ENCODE measurements around the gene BATF. TPM values are rescaled to one million over a fixed set of nuclear protein-coding genes. Genes with fewer than 3 reads are reported as not detected.

The BATF gene
- total RNA-seq, 1 donor from 2014 or later = 154 TPM

GRCh38 chr14:75510547-75510946, 11.7 kb upstream of the BATF start:
- Mint-ChIP-seq H3K27me3 (ENCODE audit: low read depth) (no peaks in the 10 kb centered on the region), H3K4me3 (ENCODE audit: low read depth) (no peak overlapping the region), H3K4me1 (ENCODE audit: low read depth) (peaks cover 41% of the 10 kb centered on the region), H3K9me3 (peaks cover 61% of the 10 kb centered on the region), H3K36me3 (ENCODE audit: low read depth) (peaks cover 30% of the 10 kb centered on the region), H3K27ac (peak overlapping the region; percentile 49)
- intact Hi-C loops (cut with micrococcal nuclease) = no loop called here
- no peak for DNase-seq (ENCODE audit: low spot score)

- peaks cover 55% of the 10 kb centered on the region for H3K9me3 Mint-ChIP-seq
- peak overlapping the region; percentile 49 for H3K27ac Mint-ChIP-seq
- no peak for DNase-seq (ENCODE audit: low spot score)
- no peaks in the 10 kb centered on the region for H3K27me3 Mint-ChIP-seq (ENCODE audit: low read depth)
- H3K36me3 Mint-ChIP-seq (ENCODE audit: low read depth) = peaks cover 30% of the 10 kb centered on the region
- intact Hi-C loops (cut with micrococcal nuclease) = no loop called here
- H3K4me3 Mint-ChIP-seq (ENCODE audit: low read depth) = no peak overlapping the region
- H3K4me1 Mint-ChIP-seq (ENCODE audit: low read depth) = peaks cover 48% of the 10 kb centered on the region
These were observed 11.1 kb upstream of the BATF start for GRCh38 chr14:75511201-75511600.

DNA sequence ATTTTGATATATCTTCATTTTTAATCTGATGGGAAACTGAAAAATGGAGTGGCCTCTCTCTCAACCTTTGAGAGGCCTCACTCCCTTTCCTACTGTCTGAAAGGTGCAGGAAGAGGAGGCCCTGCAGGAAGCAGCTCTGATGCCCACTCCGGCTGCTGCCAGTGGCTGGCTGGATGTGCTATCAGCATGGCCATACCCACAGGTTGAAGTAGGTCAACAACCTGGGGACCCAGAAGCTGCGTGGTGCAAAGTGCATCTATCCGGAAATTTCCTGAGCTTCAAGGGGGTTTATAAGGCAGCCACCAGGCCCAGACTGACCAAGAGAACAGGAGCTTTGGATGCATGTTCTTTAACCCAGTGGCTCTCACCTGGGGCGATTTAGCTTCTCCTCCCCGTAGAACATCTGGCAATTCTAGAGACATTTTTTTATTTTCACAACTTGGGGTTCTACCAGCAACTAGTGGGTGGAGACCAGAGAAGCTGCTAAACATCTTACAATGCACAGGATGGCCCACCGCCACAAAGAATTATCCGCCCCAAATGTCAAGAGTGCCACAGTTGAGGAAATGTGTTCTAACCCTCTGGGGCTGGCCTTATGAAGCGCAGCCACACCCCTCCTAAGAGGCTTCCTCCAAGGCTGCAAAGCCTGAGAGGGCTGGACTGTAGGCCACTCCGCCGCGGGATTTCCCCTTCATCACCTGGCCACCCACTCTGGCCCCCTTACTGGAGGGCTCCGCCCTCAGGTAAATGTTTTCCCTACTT, 8.2 kb upstream of the BATF start:
- Mint-ChIP-seq H3K27me3 (ENCODE audit: low read depth) (no peaks in the 10 kb centered on the region), H3K4me3 (ENCODE audit: low read depth) (no peak overlapping the region), H3K27ac (no peak overlapping the region), H3K36me3 (ENCODE audit: low read depth) (peaks cover 22% of the 10 kb centered on the region), H3K9me3 (peaks cover 32% of the 10 kb centered on the region), H3K4me1 (ENCODE audit: low read depth) (peaks cover 49% of the 10 kb centered on the region)
- no peak for DNase-seq (ENCODE audit: low spot score)
- intact Hi-C loops (cut with micrococcal nuclease) = no loop called here

GRCh38 chr14:75514673-75515628, 7.3 kb upstream of the BATF start:
- H3K4me1 Mint-ChIP-seq (ENCODE audit: low read depth) = peaks cover 48% of the 10 kb centered on the region
- H3K27me3 Mint-ChIP-seq (ENCODE audit: low read depth) = no peaks in the 10 kb centered on the region

GRCh38 chr14:75515629-75515996, 6.7 kb upstream of the BATF start:
- peaks cover 15% of the 10 kb centered on the region for H3K36me3 Mint-ChIP-seq (ENCODE audit: low read depth)
- H3K4me1 Mint-ChIP-seq (ENCODE audit: low read depth) = peaks cover 49% of the 10 kb centered on the region
- peak overlapping the region; percentile 30 for H3K27ac Mint-ChIP-seq
- no peak for DNase-seq (ENCODE audit: low spot score)
- H3K4me3 Mint-ChIP-seq (ENCODE audit: low read depth) = peak overlapping the region; percentile 18
- H3K9me3 Mint-ChIP-seq = peaks cover 19% of the 10 kb centered on the region
- H3K27me3 Mint-ChIP-seq (ENCODE audit: low read depth) = no peaks in the 10 kb centered on the region
- intact Hi-C loops (cut with micrococcal nuclease) = no loop called here

More at GRCh38 chr14:75514673-75515628, 7.3 kb upstream of the BATF start:
- Mint-ChIP-seq H3K4me3 (ENCODE audit: low read depth) (peak overlapping the region; percentile 80), H3K27ac (peak overlapping the region; percentile 93), H3K36me3 (ENCODE audit: low read depth) (peaks cover 19% of the 10 kb centered on the region), H3K9me3 (peaks cover 26% of the 10 kb centered on the region)
- intact Hi-C loops (cut with micrococcal nuclease) = no loop called here
- no peak for DNase-seq (ENCODE audit: low spot score)

GRCh38 chr14:75518625-75519024, 3.6 kb upstream of the BATF start:
- H3K27ac Mint-ChIP-seq = no peak overlapping the region
- no peaks in the 10 kb centered on the region for H3K27me3 Mint-ChIP-seq (ENCODE audit: low read depth)
- H3K4me3 Mint-ChIP-seq (ENCODE audit: low read depth) = no peak overlapping the region
- DNase-seq (ENCODE audit: low spot score) = no peak
- H3K36me3 Mint-ChIP-seq (ENCODE audit: low read depth) = peaks cover 15% of the 10 kb centered on the region
- H3K9me3 Mint-ChIP-seq = no peaks in the 10 kb centered on the region
- H3K4me1 Mint-ChIP-seq (ENCODE audit: low read depth) = peaks cover 59% of the 10 kb centered on the region
- intact Hi-C loops (cut with micrococcal nuclease) = no loop called here

DNA sequence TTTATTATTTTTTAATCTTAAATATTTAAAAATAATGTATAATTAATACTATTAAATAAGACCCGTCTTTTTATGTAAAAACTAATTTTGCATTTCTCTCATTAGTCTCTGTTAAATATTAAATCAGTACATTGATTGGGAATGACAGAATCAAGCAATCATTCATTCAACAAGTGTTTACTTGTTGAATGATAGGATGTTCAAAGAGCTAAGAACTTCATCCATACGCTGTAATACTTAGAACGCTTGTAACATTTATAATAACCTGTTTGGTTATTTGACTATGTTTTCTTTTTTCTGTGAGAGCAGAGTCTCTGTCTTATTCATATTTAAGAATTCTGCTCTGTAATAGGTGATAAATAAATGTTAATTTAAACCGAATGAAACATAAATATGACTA, 2.9 kb upstream of the BATF start:
- Mint-ChIP-seq H3K4me1 (ENCODE audit: low read depth) (peaks cover 60% of the 10 kb centered on the region), H3K36me3 (ENCODE audit: low read depth) (peaks cover 23% of the 10 kb centered on the region), H3K27me3 (ENCODE audit: low read depth) (no peaks in the 10 kb centered on the region), H3K4me3 (ENCODE audit: low read depth) (no peak overlapping the region), H3K27ac (peak overlapping the region; percentile 99), H3K9me3 (no peaks in the 10 kb centered on the region)
- no peak for DNase-seq (ENCODE audit: low spot score)
- intact Hi-C loops (cut with micrococcal nuclease) = no loop called here

DNA sequence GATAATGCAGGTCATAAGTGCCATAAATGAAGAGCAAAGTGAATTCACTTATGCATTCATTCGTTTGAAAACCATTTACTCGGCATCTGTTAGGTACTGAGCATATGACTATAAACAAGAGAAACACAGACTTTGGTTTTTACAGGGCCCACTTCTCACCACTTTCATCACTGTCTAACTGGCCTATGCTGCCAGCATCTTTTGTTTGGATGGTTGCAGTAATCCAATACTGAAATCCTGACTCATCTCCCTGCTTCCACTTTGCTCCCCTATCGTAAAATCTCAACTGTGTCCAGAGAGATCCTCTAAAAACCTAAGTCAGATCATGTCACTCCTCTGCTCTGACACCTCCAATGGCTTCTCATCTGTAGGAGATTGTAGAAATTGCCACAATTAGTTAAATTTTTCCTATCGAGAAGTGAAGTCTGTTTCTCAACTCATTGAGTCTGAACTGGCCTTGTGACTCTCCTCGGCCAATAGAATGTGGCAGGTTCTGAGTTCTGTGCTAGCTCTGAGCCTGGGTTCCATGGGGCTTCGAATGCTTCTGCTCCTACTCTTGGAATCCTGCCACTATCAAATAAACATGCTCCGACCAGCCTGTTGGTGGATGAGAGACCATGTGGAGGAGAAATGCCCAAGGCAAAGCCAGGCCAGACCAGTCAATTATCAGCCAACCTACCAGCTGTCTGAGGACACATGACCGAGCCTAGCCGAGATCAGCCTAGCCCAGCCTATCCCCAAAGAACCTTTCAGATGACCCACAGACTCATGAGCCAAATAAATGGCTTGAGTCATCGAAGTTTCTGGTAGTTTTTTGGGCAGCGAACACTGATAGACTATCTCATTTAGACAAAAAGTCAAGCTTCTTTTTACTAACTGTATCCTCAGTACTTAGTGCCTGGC, 2.2 kb upstream of the BATF start:
- H3K4me3 Mint-ChIP-seq (ENCODE audit: low read depth) = no peak overlapping the region
- peak overlapping the region; percentile 99 for H3K27ac Mint-ChIP-seq
- H3K9me3 Mint-ChIP-seq = no peaks in the 10 kb centered on the region
- H3K36me3 Mint-ChIP-seq (ENCODE audit: low read depth) = peaks cover 30% of the 10 kb centered on the region
- intact Hi-C loops (cut with micrococcal nuclease) = loop anchor here (5.0 kb wide), 1 partner anchor 33 kb away; no protein-coding TSS in a partner anchor
- H3K27me3 Mint-ChIP-seq (ENCODE audit: low read depth) = no peaks in the 10 kb centered on the region
- H3K4me1 Mint-ChIP-seq (ENCODE audit: low read depth) = peaks cover 63% of the 10 kb centered on the region
- no peak for DNase-seq (ENCODE audit: low spot score)

DNA sequence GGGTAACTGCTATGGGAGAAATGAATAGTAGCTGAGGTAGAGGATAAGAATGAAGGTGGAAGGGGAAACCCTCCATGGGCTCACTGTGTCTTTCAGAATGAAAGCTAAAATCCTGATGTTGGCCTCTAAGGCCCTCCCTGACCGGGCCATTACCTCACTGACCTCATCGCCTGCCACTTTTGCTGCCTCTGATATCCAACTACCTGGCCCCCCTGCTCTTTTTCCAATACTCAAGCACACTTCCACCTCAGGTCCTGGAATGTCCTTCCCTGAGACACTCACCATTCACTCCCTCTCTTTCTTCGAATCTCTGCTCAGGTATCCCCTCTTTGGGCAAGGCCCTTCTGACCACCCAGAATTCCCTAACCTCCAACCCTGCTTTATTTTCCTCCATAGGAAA, 1.4 kb upstream of the BATF start:
- no peaks in the 10 kb centered on the region for H3K27me3 Mint-ChIP-seq (ENCODE audit: low read depth)
- H3K27ac Mint-ChIP-seq = peak overlapping the region; percentile 99
- H3K36me3 Mint-ChIP-seq (ENCODE audit: low read depth) = peaks cover 38% of the 10 kb centered on the region
- H3K4me1 Mint-ChIP-seq (ENCODE audit: low read depth) = peaks cover 60% of the 10 kb centered on the region
- intact Hi-C loops (cut with micrococcal nuclease) = loop anchor here (5.0 kb wide), 1 partner anchor 34 kb away; no protein-coding TSS in a partner anchor
- H3K9me3 Mint-ChIP-seq = no peaks in the 10 kb centered on the region
- H3K4me3 Mint-ChIP-seq (ENCODE audit: low read depth) = peak overlapping the region; percentile 18
- DNase-seq (ENCODE audit: low spot score) = no peak

DNA sequence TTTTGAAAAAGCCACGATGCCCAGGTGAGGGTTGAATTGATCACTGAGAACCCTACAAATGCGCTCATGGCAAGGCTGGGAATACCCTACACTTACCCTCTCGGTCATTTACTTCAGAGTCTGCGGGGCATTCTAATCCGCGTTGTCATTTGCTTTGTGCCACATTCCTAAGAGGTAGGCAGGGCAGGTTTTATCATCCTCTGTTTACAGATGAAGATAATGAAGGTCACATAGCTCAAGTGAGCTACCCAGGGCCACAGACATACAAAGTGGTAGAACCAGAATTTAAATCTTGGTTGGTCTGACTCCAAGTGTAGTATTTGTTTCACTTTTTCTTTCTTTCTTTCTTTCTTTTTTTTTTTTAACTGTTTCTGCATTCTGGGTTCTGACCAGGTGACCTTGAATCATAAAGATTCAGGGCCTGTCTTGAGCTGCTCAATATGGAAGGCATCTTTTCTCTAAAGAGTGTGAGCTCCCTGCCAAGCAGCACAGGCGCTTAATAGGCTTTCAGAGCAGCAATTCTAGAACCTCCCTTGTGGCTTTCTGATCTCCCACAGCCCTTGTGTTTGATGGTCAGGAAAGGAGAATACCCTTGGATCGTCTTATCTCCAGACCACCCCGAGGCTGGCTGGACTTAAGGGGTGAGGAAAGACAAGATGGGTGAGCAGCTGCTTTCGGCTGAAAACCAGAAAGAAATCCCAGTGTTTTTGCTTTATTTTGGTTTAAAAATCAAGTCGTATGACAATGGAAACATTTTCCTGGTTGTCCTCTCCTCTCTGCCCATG, 662 bp upstream of the BATF start:
- DNase-seq (ENCODE audit: low spot score) = no peak
- Mint-ChIP-seq H3K27me3 (ENCODE audit: low read depth) (no peaks in the 10 kb centered on the region), H3K27ac (peak overlapping the region; percentile 99), H3K9me3 (no peaks in the 10 kb centered on the region), H3K36me3 (ENCODE audit: low read depth) (peaks cover 45% of the 10 kb centered on the region), H3K4me1 (ENCODE audit: low read depth) (peaks cover 63% of the 10 kb centered on the region), H3K4me3 (ENCODE audit: low read depth) (peak overlapping the region; percentile 100)
- intact Hi-C loops (cut with micrococcal nuclease) = loop anchor here (1.0 to 5.0 kb wide), 4 partner anchors 18 to 41 kb away; no protein-coding TSS in a partner anchor

- H3K36me3 Mint-ChIP-seq (ENCODE audit: low read depth) = peaks cover 57% of the 10 kb centered on the region
- H3K27ac Mint-ChIP-seq = peak overlapping the region; percentile 99
- H3K9me3 Mint-ChIP-seq = no peaks in the 10 kb centered on the region
- no peak for DNase-seq (ENCODE audit: low spot score)
- H3K4me3 Mint-ChIP-seq (ENCODE audit: low read depth) = peak overlapping the region; percentile 100
- H3K4me1 Mint-ChIP-seq (ENCODE audit: low read depth) = peaks cover 71% of the 10 kb centered on the region
- intact Hi-C loops (cut with micrococcal nuclease) = loop anchor here (1.0 to 5.0 kb wide), 4 partner anchors 16 to 39 kb away; no protein-coding TSS in a partner anchor
- H3K27me3 Mint-ChIP-seq (ENCODE audit: low read depth) = no peaks in the 10 kb centered on the region
These were observed 682 bp downstream of the BATF start for GRCh38 chr14:75522983-75523318.
